Nephron progenitor cell (in vitro differentiated cells): ENCODE results near the gene ZMYM5.

Experiments used
- DNase-seq: peaks from one replicate; pipeline ENCODE4 v3.0.0; 2021
- H3K27ac Mint-ChIP-seq: 2 replicates; pipeline ENCODE4 v1.8.0; 2021; ENCODE audit warnings: mild to moderate bottlenecking, moderate library complexity, mixed read lengths
- H3K27me3 Mint-ChIP-seq: 2 replicates; pipeline ENCODE4 v1.8.0; 2021; ENCODE audit warnings: mild to moderate bottlenecking, low read depth, mixed read lengths; ENCODE audit not compliant: poor library complexity
- H3K36me3 Mint-ChIP-seq: 2 replicates; pipeline ENCODE4 v1.8.0; 2021; ENCODE audit warnings: low read depth, mixed read lengths
- H3K4me1 Mint-ChIP-seq: 2 replicates; pipeline ENCODE4 v1.8.0; 2021; ENCODE audit warnings: mixed read lengths
- H3K4me3 Mint-ChIP-seq: 2 replicates; pipeline ENCODE4 v1.8.0; 2021; ENCODE audit warnings: mild to moderate bottlenecking, moderate library complexity, mixed read lengths
- H3K9me3 Mint-ChIP-seq: 2 replicates; pipeline ENCODE4 v1.8.0; 2021; ENCODE audit warnings: mild to moderate bottlenecking, moderate library complexity, mixed read lengths
- CTCF ChIP-seq: fragments of 200-600 bp; sonication (generic); IDR thresholded peaks from 2 replicates; pipeline ENCODE4 v1.5.0; 2021; ENCODE audit warnings: antibody characterized with exemption

ZMYM5 gene

GRCh38 chr13:19882231-19882630, 18.8 kb upstream of the ZMYM5 start:
- no peak for TF ChIP-seq CTCF
- H3K36me3 Mint-ChIP-seq: no peaks in the 10 kb centered on the region
- H3K27ac Mint-ChIP-seq: no peak overlapping the region
- peaks cover 7% of the 10 kb centered on the region for H3K9me3 Mint-ChIP-seq
- no peaks in the 10 kb centered on the region for H3K27me3 Mint-ChIP-seq
- DNase-seq: no peak
- H3K4me1 Mint-ChIP-seq: no peaks in the 10 kb centered on the region
- no peak overlapping the region for H3K4me3 Mint-ChIP-seq

- no peak for DNase-seq
- Mint-ChIP-seq H3K27ac (no peak overlapping the region), H3K4me3 (no peak overlapping the region), H3K9me3 (peaks cover 7% of the 10 kb centered on the region), H3K4me1 (no peaks in the 10 kb centered on the region), H3K27me3 (no peaks in the 10 kb centered on the region), H3K36me3 (no peaks in the 10 kb centered on the region)
- TF ChIP-seq CTCF: no peak
Observed at GRCh38 chr13:19881641-19882040, 18.2 kb upstream of the ZMYM5 start.

GRCh38 chr13:19864746-19865309, 1.4 kb upstream of the ZMYM5 start:
- Mint-ChIP-seq H3K27ac (peak overlapping the region; percentile 73), H3K9me3 (peaks cover 4% of the 10 kb centered on the region), H3K4me1 (peaks cover 34% of the 10 kb centered on the region), H3K4me3 (peak overlapping the region; percentile 89), H3K36me3 (peaks cover 6% of the 10 kb centered on the region), H3K27me3 (no peaks in the 10 kb centered on the region)
- peak; percentile 63 for DNase-seq
- peak; percentile 71 for TF ChIP-seq CTCF

GRCh38 chr13:19864024-19864745, 736 bp upstream of the ZMYM5 start:
- Mint-ChIP-seq H3K9me3 (peaks cover 4% of the 10 kb centered on the region), H3K4me1 (peaks cover 34% of the 10 kb centered on the region), H3K36me3 (peaks cover 10% of the 10 kb centered on the region), H3K27ac (peak overlapping the region; percentile 93), H3K4me3 (peak overlapping the region; percentile 89), H3K27me3 (peaks cover 2% of the 10 kb centered on the region)
- no peak for TF ChIP-seq CTCF
- peak; percentile 59 for DNase-seq

GRCh38 chr13:19862481-19863313, 752 bp downstream of the ZMYM5 start:
- Mint-ChIP-seq H3K27me3 (peaks cover 2% of the 10 kb centered on the region), H3K4me3 (peak overlapping the region; percentile 97), H3K27ac (peak overlapping the region; percentile 99), H3K36me3 (peaks cover 24% of the 10 kb centered on the region), H3K4me1 (peaks cover 34% of the 10 kb centered on the region), H3K9me3 (peaks cover 4% of the 10 kb centered on the region)
- TF ChIP-seq CTCF: no peak
- DNase-seq: no peak
